Lower leg skin (tissue), 4 donors: ENCODE data around the gene PRR13. TPM values are rescaled to one million over a fixed set of nuclear protein-coding genes. Genes with fewer than 3 reads are reported as not detected.

ENCODE experiments used
- DNase-seq, 2 donors: peaks; one replicate each; pipeline ENCODE4 v3.0.0-alpha.2; 2019; ENCODE audit warnings: low spot score in 2 of 2
- H3K4me3 ChIP-seq: fragments of 200-600 bp; sonication (generic); 2 replicates; pipeline ENCODE4 v1.5.1; 2017; ENCODE audit warnings: mild to moderate bottlenecking, low read depth; ENCODE audit not compliant: poor library complexity, severe bottlenecking
- CTCF ChIP-seq, 3 donors: fragments of 450-650 bp; IDR thresholded peaks; one replicate each; pipeline ENCODE4 v1.5.1; 2016; ENCODE audit warnings: antibody characterized with exemption in 3 of 3, mild to moderate bottlenecking in 3 of 3, moderate library complexity in 2 of 3
- POLR2A ChIP-seq, 2 donors: fragments of 450-650 bp; IDR thresholded peaks; one replicate each; pipeline ENCODE4 v1.6.1; 2016 to 2017; ENCODE audit warnings: antibody characterized with exemption in 2 of 2, mild to moderate bottlenecking in 1 of 2, moderate library complexity in 1 of 2
- WGBS, 2 donors: methylation state at CpG; one replicate each; pipeline ENCODE4 v1.1.5; 2018; 5-methylcytosine and 5-hydroxymethylcytosine counted together
- intact Hi-C: fragments of 100-400 bp; cut with DNase I; formaldehyde crosslinking; loops from one replicate; pipeline ENCODE4 v1.15.0; 2023; ENCODE audit warnings: low total_unique reads
- total RNA-seq, 4 donors: library from RNA; depleted of rRNA; stranded (reverse); fragments of >200 nt; gene quantifications; one replicate each; pipeline ENCODE4 v1.1.0, GENCODE V29; 2016

The PRR13 gene
- total RNA-seq, 4 donors from 2014 or later: 33.2 to 62.6 (median 49.9) TPM

DNA sequence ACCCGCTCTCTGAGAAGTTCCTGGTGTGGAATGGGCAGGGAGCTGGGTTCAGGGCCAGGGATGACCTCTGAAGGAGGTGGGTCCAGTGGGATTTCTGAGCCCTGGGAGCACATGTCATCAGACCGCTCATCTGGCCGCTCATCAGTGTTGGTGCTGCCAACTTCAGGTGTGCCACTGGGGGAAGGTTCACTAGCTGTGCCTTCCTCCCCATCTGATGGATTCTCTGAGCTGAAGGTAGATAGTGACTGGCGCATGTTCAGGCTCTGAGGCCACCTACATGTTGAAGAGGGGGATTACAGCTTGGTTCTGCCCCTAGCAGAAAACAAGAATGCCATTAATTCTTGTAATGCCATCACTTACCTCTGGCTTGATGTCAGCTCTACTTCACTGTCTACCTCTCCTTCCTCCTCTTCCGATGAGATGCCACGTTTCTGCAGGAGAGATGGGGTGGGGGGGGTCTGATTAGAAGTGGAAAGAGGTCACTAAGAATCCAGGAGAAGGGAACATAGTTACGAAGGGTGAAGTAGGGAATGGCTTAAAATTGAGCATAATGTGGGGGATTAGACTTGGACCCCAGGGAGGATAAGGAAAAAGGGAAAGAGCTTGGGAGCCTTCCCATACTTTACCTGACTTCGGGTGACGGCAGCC, 40.5 kb downstream of the PRR13 start:
- intact Hi-C loops: no loop called here
- TF ChIP-seq POLR2A (IDR thresholded peaks at IDR 0.05): no peak
- no peak for TF ChIP-seq CTCF (IDR thresholded peaks at IDR 0.05)
- DNase-seq: no peak
- no peak overlapping the region for H3K4me3 ChIP-seq
- WGBS, 2 donors: 73 to 77% methylated on average over 9 of the region's 9 CpGs

DNA sequence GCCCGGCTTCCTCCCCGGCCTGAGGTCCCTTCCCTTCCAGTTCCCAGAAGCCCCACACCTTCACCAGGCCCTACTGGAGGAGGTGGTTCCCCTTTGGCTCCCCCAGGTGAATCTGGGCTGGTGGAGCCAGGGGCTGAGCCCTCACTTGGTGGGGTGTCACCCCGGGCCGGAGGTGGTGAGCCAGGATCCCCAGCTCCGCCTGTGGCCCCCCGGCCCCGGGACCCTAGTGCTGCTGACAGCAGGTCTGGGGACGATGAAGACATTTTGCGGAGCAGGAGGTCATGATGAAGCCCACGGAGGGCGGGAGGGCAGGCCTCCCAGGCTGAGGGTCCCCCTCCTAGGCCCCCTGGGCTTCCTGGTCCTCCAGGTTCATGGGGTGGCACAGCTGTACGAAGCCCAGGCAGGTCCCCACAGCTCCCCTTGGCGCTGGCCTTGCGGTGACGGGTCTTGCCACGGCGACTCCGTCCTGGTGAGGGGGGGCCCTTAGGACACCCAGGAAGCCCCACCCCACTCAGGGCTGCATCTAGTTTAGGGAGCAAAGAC, 41.2 kb downstream of the PRR13 start:
- WGBS, 2 donors: 59 to 69% methylated on average over 13 to 14 of the region's 18 CpGs
- intact Hi-C loops: no loop called here
- TF ChIP-seq CTCF (IDR thresholded peaks at IDR 0.05): no peak
- TF ChIP-seq POLR2A (IDR thresholded peaks at IDR 0.05): no peak
- H3K4me3 ChIP-seq: no peak overlapping the region
- no peak for DNase-seq

- DNase-seq: no peak
- no peak for TF ChIP-seq POLR2A (IDR thresholded peaks at IDR 0.05)
- no peak for TF ChIP-seq CTCF (IDR thresholded peaks at IDR 0.05)
- intact Hi-C loops: no loop called here
- H3K4me3 ChIP-seq: no peak overlapping the region
- WGBS, 2 donors: 50 to 56% methylated on average over 9 of the region's 9 CpGs
Measured at GRCh38 chr12:53483225-53483978, 41.9 kb downstream of the PRR13 start.

DNA sequence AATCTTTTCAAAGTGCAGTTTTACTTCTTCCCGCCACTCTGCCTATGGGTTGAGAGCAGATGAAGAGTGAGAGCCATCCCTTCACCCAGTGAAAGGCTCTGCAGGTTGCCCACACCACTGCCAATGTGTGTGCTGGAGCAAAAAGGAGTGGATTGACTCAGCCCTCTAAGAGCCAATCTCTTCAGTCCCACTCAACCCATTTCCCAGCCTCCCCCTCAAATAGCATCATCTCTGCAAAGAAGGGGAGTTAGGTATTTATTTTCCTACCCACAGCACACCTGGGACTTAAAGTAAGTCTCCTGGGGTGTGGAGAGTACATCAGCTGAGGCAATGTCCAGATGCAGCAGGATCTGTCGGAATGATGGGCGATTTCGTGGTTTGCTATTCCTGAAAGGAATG, 42.4 kb downstream of the PRR13 start:
- 88 to 92% methylated on average over 4 of the region's 4 CpGs for WGBS, 2 donors
- no peak for TF ChIP-seq CTCF (IDR thresholded peaks at IDR 0.05)
- TF ChIP-seq POLR2A (IDR thresholded peaks at IDR 0.05): no peak
- DNase-seq: no peak
- no peak overlapping the region for H3K4me3 ChIP-seq
- intact Hi-C loops: no loop called here

GRCh38 chr12:53484686-53485575, 43.4 kb downstream of the PRR13 start:
- H3K4me3 ChIP-seq: no peak overlapping the region
- intact Hi-C loops: no loop called here
- DNase-seq: no peak
- TF ChIP-seq CTCF (IDR thresholded peaks at IDR 0.05) (no peak), POLR2A (IDR thresholded peaks at IDR 0.05) (no peak)
- WGBS, 2 donors: 82 to 86% methylated on average over 10 of the region's 10 CpGs
